Astrocyte (in vitro differentiated cells and primary cell): ENCODE measurements around the gene EPOP.

Source experiments
- CTCF ChIP-seq: IDR thresholded peaks from 2 replicates; pipeline ENCODE4 v1.5.1; 2011; ENCODE audit warnings: low read depth, mild to moderate bottlenecking, inconsistent platforms, low read length, moderate library complexity; ENCODE audit not compliant: insufficient read depth
- EZH2 ChIP-seq: IDR thresholded peaks from 2 replicates; pipeline ENCODE4 v1.6.1; 2012; ENCODE audit warnings: mild to moderate bottlenecking, low read length, inconsistent platforms; ENCODE audit not compliant: insufficient read depth

- no peak for TF ChIP-seq CTCF
- TF ChIP-seq EZH2 = no peak
These were observed 15.3 kb downstream of the EPOP start for GRCh38 chr17:38659415-38659814.
